GM21528 (cell line): ENCODE measurements around the gene CBLB.

Source experiments
- ATAC-seq: cut with Tn5 transposase; IDR thresholded peaks from one replicate; pipeline ENCODE4 v1.9.1; 2021; ENCODE audit warnings: mild to moderate bottlenecking, moderate library complexity; ENCODE audit not compliant: unreplicated experiment, low FRiP score

The CBLB gene

DNA sequence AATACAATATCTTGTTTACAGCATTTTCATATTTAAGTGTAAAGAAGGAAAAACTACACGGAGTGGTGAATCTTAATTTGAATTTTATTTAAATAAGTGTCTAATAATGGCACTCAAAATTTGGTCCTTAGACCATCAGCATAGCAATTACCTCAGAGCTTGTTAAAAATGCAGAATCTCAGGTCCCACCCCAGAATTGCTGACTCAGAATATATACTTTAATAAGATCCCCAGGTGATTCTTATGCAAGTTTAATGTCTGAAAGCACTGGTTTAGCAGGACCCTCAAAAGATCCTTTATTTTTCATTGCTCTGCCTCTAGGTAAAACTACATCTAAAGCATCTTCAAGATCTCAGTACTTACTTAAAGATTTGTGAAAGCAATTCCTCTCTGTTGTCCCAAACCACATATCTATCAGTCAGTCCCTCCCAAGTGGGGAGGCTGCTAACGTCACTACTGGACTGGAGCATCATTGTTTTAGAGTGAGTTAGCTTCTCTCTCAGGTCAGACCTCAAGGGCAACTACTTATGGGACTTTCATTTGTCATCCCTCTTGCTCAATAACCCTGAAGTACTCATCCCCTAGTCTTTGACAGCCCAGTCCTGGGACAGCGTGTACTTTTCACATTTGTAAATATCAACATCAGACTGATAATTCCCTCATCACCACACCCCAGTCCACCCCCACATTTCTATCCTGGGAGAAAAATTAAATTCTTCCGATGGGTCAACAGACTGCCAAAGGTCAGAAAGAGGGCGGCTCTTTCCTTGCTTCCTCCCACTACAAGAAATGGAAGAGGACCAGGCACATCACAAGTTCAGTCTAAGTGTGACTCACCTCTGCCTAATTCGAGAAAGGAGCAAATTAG lies 76.7 kb downstream of the CBLB start:
- no peak for ATAC-seq

DNA sequence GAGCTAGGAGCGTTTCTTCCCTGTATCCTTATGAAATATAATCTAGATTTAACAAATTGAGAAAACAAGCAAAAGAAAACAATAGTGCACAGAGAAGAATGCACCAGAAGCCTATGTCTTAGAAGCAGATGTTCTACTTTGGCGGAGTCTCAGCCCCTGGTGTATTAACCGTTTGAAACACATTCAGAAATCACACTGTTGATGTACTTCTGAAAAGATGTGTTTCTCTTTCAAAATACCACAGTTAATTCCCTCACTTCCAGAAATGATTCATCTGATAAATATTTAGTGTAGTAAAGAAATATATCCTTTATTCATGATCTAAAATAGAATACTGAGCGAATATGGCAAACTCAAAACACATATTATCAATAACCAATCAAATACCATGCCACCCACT lies 77.7 kb downstream of the CBLB start:
- ATAC-seq: no peak

DNA sequence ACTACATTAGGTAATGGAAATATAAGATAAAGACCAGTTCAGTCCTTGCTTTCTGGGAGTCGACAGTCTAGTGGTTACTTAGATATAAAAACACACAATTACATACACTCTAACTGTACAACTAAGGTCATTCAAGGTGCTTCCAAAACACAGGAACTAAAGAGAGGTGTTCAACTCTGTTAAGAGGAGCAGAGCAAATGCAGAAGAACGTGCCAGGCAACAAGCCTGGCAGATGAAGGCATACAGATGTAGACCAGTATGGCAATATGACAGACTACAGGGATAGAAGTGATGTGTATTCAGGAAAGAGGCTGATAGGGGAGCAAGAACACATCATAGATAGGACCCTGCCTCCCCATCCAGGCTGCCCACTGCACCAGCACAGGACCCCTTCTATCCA lies 78.3 kb downstream of the CBLB start:
- ATAC-seq: no peak

DNA sequence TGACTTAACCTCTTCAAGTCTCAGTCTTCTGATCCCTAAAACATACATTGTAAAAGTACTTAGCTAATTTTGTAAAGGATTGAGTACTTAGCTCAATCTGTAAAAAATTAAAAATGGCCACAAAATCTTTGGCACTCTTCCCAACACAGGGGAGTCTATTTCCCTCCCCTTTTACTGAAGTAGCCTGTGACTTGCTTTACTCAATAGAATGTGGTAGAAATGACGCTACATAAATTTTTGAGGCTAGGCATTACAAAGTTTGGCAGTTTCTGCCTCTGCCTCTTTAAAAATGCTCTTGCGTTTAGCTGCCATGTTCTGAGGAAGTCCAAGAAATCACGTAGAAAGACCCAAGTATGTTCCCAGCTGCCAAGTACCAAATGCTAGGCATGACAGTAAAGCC lies 80.2 kb downstream of the CBLB start:
- ATAC-seq: no peak

DNA sequence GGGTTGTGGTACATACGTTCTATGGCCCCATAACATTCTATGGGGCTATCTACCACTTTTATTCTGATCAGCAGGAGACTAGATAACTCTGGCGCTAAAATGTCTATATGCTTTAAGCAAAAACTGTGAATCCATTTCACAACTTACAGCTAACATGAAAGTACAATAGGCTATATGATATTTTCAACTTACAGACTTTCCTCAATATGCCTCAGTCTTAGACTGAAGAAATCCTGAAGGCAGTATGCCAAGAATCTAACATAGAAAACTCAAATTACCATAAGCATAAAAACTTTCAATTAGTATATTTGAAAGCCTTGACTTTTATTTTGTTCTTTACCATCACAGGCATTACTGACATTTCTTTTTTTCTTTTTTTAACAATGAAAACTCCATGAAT lies 81.4 kb downstream of the CBLB start:
- ATAC-seq: no peak

DNA sequence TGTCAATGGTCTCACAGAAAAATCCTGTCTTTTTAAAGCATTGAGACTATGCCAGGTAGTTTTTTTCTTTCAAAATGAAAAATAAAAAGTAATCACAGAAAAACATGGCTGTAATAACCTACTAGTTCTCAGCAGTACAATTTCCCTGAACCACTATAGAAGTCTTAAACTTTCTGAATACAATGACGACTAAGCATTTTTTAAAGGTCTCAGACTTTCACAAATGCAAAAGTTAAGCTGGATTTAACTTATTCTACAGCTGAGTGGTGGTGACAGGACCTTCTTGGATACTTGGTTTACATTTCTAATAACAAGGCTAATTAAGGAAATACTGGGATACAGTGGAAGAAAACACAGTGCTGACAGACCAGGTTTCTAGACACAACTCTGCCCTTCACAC lies 81.8 kb downstream of the CBLB start:
- no peak for ATAC-seq

DNA sequence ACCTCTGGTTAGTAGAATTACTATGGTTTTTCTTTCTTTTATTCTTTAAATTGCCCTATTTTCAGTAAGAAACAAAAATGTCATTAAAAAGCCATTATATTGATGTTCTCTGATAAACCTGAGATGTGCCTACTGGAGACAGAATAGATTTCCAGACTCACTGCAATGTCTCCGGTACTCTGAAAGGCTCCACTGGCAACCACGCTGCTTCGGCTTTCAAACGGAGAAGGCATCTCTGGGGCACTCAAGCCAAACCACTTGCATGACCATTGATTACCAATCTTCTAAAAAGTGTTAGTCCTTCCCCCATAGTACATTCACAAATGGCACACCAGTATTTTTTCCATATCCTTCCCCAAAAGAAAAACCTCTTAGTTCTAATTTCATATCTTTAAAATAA lies 82.6 kb downstream of the CBLB start:
- ATAC-seq: no peak

DNA sequence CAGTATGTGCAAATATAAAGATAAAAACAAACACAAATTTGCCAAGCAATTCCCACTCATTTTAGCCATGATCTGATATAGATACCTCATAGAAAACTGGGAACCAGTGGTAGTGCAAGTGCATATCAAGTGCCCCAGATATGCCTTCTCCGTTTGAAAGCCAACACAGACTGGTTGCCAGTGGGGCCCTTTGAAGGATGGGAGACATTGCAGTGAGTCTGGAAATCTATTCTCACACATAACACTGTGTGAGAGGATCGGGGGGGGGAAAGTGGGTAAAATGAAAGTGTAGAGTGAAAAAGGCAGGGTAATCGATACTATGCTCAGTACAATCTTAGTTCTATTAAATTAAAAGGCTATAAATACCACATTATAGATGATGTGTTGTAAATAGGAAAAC lies 83.0 kb downstream of the CBLB start:
- ATAC-seq: no peak

DNA sequence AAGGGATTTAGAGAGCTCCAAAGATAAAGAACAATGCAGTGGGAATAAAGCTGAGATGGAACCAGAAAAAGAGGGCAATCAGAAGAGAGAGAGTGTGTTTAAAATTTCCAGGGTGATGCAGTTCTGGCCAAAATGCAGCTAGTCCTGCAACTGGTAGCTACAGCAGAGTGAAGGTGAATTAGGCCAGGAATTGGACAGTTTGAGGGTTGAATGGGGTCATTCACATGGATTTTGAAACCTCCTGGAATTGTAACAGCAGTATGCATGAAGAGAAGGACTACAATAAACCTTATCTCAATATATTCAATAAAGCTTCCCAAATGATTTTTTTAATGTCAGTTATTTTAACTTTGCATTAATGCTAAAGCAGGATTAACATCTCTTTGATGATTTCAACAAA lies 85.2 kb downstream of the CBLB start:
- no peak for ATAC-seq

DNA sequence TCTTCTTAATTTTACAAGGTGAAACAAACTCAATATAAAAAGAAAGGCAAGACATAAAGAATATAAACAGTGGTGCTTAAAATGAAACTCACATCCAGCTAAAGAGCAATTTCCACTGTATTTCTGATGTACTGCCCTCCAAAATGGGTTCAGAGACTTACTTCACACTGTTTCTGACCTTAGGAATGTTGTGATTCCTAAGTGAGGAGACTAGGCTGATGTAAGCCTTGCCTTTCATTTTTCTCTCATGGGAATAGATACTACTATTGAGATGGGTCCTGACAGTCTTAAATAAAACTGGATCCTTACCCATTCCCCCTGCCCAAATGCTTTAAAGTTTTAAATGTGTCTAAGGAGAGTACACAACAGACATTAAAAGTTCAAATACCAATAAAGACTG lies 86.9 kb downstream of the CBLB start:
- ATAC-seq: no peak

DNA sequence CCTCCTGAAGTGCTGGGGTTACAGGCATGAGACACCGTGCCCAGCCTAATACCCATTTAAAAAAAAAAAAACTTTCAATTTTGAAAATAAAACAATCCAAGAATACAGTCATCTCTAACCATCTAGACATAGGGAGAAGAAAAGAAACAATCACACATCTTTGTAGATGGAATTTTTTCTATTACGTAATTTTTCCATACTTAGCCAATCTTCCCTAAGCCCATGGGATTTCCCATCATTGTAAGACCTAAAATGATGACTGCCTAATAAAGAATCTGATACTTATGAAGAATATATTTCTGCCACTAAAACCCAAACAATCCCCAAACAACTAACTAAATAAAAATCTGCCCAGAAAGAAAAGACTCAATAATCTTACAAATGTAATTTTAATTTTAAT lies 88.7 kb downstream of the CBLB start:
- no peak for ATAC-seq

DNA sequence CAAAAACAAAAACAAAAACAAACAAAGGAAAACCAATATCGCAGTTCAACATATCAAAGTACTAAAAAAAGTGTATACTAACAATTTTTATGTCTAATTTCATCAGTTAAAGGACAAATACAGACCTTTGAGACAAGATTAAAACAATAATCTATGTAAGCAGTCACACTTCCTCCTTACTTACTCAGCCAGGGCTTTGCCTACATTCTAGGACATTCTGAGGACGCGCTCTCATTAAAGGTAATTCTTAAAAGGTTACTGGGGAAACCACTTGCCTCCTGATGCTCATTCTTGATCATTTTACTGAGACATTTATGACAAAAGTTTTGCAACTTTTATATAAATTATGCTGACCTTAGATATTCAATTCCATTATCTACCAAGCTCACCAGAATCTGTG lies 93.4 kb downstream of the CBLB start:
- no peak for ATAC-seq

DNA sequence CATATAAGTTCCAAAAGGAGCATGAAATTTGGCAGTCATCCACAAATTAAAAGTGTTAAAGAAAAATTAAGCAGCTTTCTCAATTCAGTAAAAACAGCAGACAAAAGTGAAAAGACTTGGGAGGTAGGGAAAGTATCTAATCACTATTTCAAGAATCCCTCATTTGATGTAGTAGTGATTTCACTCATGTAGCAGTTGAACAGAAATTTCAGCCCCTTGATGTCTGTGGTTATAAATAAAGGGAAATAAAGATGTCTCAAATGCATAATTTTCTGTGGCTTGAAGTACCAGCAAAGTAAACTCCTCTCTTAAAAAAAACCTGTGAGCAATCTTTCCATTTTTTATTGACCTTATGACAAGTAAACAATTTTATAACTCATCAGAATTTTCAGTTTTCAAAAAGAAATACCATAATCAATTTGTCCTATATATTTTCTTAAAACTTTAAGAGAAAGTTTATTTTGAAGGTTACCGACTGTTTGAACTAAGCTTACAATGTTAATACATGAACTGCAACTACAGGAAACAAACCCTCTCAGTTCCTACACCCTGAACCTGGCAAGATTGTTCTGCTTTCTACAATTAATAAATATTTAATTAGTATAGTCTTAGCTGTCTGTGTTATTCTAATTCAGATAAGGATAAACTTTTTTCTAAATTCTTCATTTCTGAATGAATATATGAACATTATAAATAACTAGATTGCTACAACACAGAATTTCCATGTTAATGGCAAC lies 94.2 kb downstream of the CBLB start:
- no peak for ATAC-seq

DNA sequence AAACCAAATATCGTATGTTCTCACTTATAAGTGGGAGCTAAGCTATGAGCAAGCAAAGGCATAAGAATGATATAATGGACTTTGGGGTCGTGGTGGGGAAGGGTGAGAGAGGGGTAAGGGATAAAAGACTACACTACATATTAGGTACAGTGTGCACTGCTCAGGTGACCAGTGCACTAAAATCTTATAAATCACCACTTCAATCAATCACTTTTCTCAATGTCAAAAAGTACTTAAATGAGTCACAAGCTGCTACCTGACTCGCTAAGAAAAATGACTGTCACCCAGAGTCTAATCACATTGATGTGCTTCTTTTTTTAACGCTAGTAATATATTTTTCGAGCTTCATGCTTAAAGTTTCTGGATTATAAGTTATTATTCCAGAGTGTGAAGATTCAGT lies 95.5 kb downstream of the CBLB start:
- no peak for ATAC-seq

DNA sequence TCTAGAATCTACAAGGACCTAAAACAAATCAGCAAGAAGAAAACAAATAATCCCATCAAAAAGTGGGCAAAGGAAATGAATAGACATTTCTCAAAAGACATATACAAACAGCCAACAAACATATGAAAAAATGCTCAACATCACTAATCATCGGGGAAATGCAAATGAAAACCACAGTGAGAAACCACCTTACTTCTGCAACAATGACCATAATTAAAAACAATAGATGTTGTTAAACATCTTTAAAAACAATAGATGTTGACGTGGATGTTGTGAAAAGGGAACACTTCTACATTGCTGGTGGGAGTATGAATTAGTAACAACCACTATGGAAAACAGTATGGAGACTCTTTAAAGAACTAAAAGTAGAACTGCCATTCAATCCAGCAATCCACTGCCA lies 96.2 kb downstream of the CBLB start:
- no peak for ATAC-seq

DNA sequence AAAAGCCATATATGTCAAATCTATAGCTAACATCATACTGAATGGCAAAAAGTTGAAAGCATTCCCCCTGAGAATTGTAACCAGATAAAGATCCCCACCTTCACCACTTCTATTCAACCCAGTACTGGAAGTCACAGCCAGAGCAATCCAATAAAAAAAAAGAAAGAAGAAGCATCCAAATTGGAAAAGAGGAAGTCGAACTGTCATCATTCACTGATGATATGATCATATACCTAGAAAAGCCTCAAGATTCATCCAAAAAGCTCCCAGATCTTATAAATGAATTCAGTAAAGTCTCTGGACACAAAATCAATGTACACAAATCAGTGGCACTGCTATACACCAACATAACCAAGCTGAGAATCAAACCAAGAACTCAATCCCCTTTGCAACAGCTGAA lies 97.4 kb downstream of the CBLB start:
- ATAC-seq: no peak

DNA sequence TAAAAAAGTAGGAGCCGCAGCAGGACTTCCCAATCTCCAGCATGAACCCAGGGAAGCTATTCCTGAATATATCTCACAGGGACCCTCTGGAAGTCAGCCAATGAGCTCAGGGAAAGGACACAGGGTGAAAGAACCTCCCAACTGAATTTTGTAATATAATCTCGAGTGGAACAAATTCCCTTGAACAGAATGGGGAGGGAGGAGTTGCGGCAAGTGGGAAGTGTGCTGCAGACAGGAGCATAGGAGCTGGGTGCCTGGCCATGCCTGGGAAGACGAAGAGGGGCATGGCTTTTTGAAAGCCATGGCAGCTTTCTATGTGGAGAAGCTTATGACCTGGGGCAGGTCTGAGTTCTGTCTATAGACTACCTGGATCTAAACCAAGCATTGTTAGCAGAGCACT lies 98.4 kb downstream of the CBLB start:
- no peak for ATAC-seq

DNA sequence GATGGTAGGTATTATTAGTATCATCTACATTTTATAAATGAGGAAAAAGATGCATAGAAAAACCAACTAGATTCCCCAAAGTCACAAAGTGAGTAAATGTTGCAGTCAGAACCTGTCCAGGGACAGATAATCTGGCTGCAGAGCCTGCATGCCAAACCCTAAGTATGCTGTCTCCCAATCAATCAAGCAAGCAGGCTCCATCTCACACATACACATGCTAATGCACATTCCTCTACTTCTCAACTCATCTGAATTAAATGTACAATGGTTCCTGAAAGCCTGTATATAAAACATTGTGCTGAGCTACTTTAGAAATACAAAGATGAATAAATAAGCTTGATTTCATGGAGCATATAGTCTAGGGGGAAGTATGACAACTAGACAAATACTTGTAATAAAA lies 101.0 kb downstream of the CBLB start:
- ATAC-seq: no peak

DNA sequence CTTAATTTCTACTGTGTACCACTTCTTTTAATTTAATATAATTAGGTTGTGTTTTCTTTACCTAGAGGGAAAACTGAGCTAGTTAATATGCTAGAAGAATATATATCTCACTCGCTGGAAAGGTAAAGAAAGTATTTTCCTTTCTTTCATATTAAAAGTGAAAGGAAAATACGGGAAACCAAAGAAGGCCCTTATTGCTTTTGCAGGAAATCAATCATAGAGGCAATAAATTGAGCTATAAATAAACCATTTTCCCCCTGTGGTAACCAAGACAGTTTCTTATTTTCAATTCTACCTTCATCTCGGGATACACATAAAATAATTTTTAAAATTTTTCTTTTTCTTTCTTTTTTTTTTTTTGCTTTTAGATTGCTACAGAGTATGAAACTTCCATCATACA lies 101.6 kb downstream of the CBLB start:
- ATAC-seq: no peak

DNA sequence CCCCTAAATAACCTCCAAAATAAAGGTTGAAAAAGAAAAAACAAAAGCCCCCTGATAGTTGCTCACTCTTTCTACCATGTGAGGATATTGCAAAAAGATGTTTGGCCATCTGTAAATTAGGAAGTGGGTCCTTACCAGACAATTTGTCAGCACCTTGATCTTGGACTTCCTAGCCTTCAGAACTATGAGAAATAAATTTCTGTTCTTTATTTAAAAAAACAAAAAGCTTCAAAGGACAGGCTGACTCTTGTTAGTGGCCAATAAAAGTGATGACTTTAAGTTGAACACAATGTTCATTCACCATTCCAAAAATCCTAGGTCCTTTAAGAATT lies 103.5 kb downstream of the CBLB start:
- no peak for ATAC-seq

DNA sequence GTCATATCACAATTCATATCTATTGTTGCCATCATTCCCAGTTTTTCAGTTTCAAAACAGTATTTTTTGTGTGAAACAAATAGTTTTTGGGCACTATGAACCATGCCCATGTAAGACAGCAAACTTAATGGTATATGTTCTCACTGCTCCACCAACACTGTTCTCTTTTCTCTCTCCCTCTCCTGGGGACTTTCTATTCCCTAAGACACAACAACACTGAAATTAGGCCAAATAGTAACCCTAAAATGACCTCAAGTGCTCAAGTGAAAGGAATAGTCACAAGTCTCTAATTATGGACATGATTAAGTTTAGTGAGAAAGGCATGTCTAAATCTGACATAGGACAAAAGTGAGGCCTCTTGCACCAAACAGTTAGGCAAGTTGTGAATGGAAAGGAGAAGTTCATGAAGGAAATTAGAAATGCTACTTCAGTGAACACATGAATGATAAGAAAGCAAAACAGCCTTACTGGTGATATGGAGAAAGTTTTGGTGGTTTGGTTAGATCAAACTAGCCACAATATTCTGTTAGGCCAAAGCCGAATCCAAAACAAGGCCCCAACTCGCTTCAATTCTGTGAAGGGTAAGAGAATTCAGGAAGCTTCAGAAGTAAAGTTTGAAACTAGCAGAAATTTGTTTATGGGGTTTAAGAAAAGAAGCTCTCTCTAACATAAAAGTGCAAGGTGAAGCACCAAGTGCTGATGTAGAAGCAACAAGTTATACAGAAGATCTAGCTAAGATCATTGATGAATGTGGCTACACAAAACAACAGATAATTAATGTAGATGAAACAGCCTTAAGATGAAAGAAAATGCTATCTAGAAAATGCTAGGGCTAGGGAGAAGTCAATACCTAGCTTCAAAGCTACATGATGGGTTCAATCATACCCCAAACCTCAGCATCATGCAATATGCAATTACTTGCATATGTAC lies 104.2 kb downstream of the CBLB start:
- no peak for ATAC-seq
